ENCODE data around the gene FBLN2. TPM values are rescaled to one million over a fixed set of nuclear protein-coding genes. Genes with fewer than 3 reads are reported as not detected.

The FBLN2 gene
- total and polyA plus RNA-seq, 2 of the 13 experiments (the other 11 are each of a cell fraction or from before 2014, with no cell fraction given), result not detected

GRCh38 chr3:13512451-13512850 is 36.5 kb upstream of the FBLN2 start:
- 2% methylated on average over 5 of the region's 7 CpGs for WGBS (ENCODE audit: low lambda C conversion rate)
- H3K4me3 ChIP-seq (replicated peaks in 1 of 3; ENCODE audit: insufficient read depth in 1 of 3, low read depth in 2 of 3, low read length in 3 of 3), result no peak overlapping the region
- H4K20me1 ChIP-seq (ENCODE audit: insufficient read depth, low read length), result no peaks in the 10 kb centered on the region; the same call in 1 of the 2 replicates
- H3K79me2 ChIP-seq (ENCODE audit: insufficient read depth, low read length), result no peaks in the 10 kb centered on the region
- intact Hi-C loops (cut with micrococcal nuclease; ENCODE audit: unreplicated experiment) (no loop called here), in situ Hi-C loops (cut with HindIII; ENCODE audit: extremely low pct_ligation_motif_present, low pct_unique_long_range_greater_than_20kb) (no loop called here)
- peaks cover 9 to 67% of the 10 kb centered on the region in 2 experiments for H3K27me3 ChIP-seq (ENCODE audit: control insufficient read depth in 1 of 2, insufficient read depth in 2 of 2, low read length in 2 of 2)
- BruUV-seq (replicated peaks), result no TSS peak
- ChIA-PET POLR2A (no interaction called here), CTCF (ENCODE audit: low intra/inter-chr PET ratio, low total read pairs) (no interaction called here)
- H3K4me2 ChIP-seq (ENCODE audit: low read depth, low read length), result no peak overlapping the region
- H3K9ac ChIP-seq (ENCODE audit: insufficient read depth, low read depth, low read length), result no peak overlapping the region
- no peaks in the 10 kb centered on the region for H3K36me3 ChIP-seq (replicated peaks in 1 of 2; ENCODE audit: control insufficient read depth in 1 of 2, insufficient read depth in 2 of 2, low read length in 2 of 2)
- no peak overlapping the region for H3K27ac ChIP-seq (ENCODE audit: extremely low read length, insufficient read depth, low read length)
- DNase-seq (ENCODE audit: low spot score) (no peak), ATAC-seq (no peak), FAIRE-seq (no peak)
- H2AFZ ChIP-seq (ENCODE audit: low read length), result no peak overlapping the region
- H3K4me1 ChIP-seq (ENCODE audit: insufficient read depth, low read length), result peaks cover 16% of the 10 kb centered on the region
- H3K9me3 ChIP-seq (ENCODE audit: low read length), result no peaks in the 10 kb centered on the region
- TF ChIP-seq, protein P1, sequence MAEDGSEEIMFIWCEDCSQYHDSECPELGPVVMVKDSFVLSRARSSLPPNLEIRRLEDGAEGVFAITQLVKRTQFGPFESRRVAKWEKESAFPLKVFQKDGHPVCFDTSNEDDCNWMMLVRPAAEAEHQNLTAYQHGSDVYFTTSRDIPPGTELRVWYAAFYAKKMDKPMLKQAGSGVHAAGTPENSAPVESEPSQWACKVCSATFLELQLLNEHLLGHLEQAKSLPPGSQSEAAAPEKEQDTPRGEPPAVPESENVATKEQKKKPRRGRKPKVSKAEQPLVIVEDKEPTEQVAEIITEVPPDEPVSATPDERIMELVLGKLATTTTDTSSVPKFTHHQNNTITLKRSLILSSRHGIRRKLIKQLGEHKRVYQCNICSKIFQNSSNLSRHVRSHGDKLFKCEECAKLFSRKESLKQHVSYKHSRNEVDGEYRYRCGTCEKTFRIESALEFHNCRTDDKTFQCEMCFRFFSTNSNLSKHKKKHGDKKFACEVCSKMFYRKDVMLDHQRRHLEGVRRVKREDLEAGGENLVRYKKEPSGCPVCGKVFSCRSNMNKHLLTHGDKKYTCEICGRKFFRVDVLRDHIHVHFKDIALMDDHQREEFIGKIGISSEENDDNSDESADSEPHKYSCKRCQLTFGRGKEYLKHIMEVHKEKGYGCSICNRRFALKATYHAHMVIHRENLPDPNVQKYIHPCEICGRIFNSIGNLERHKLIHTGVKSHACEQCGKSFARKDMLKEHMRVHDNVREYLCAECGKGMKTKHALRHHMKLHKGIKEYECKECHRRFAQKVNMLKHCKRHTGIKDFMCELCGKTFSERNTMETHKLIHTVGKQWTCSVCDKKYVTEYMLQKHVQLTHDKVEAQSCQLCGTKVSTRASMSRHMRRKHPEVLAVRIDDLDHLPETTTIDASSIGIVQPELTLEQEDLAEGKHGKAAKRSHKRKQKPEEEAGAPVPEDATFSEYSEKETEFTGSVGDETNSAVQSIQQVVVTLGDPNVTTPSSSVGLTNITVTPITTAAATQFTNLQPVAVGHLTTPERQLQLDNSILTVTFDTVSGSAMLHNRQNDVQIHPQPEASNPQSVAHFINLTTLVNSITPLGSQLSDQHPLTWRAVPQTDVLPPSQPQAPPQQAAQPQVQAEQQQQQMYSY (CRISPR knock-in tag; IDR thresholded peaks at IDR 0.05), result no peak
- TF ChIP-seq MIER2 (CRISPR knock-in tag; IDR thresholded peaks at IDR 0.05) (no peak), DMTF1 (CRISPR knock-in tag; IDR thresholded peaks at IDR 0.05) (no peak), MAFG (CRISPR knock-in tag; IDR thresholded peaks at IDR 0.05) (no peak), ELF1 (CRISPR knock-in tag; IDR thresholded peaks at IDR 0.05) (no peak), SRSF4 (IDR thresholded peaks at IDR 0.05; ENCODE audit: low read depth, low read length, poor library complexity, severe bottlenecking) (no peak), PRPF4 (IDR thresholded peaks at IDR 0.05; ENCODE audit: low read depth, low read length, poor library complexity, severe bottlenecking) (no peak), ZNF234 (CRISPR knock-in tag; conservative IDR thresholded peaks at IDR 0.05) (no peak)
- TF ChIP-seq, protein P2, sequence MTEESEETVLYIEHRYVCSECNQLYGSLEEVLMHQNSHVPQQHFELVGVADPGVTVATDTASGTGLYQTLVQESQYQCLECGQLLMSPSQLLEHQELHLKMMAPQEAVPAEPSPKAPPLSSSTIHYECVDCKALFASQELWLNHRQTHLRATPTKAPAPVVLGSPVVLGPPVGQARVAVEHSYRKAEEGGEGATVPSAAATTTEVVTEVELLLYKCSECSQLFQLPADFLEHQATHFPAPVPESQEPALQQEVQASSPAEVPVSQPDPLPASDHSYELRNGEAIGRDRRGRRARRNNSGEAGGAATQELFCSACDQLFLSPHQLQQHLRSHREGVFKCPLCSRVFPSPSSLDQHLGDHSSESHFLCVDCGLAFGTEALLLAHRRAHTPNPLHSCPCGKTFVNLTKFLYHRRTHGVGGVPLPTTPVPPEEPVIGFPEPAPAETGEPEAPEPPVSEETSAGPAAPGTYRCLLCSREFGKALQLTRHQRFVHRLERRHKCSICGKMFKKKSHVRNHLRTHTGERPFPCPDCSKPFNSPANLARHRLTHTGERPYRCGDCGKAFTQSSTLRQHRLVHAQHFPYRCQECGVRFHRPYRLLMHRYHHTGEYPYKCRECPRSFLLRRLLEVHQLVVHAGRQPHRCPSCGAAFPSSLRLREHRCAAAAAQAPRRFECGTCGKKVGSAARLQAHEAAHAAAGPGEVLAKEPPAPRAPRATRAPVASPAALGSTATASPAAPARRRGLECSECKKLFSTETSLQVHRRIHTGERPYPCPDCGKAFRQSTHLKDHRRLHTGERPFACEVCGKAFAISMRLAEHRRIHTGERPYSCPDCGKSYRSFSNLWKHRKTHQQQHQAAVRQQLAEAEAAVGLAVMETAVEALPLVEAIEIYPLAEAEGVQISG (CRISPR knock-in tag; IDR thresholded peaks at IDR 0.05), result no peak
- TF ChIP-seq, protein P3, sequence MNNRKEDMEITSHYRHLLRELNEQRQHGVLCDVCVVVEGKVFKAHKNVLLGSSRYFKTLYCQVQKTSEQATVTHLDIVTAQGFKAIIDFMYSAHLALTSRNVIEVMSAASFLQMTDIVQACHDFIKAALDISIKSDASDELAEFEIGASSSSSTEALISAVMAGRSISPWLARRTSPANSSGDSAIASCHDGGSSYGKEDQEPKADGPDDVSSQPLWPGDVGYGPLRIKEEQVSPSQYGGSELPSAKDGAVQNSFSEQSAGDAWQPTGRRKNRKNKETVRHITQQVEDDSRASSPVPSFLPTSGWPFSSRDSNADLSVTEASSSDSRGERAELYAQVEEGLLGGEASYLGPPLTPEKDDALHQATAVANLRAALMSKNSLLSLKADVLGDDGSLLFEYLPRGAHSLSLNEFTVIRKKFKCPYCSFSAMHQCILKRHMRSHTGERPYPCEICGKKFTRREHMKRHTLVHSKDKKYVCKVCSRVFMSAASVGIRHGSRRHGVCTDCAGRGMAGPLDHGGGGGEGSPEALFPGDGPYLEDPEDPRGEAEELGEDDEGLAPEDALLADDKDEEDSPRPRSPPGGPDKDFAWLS (CRISPR knock-in tag; IDR thresholded peaks at IDR 0.05; ENCODE audit: borderline replicate concordance), result no peak
- TF ChIP-seq, protein P4, sequence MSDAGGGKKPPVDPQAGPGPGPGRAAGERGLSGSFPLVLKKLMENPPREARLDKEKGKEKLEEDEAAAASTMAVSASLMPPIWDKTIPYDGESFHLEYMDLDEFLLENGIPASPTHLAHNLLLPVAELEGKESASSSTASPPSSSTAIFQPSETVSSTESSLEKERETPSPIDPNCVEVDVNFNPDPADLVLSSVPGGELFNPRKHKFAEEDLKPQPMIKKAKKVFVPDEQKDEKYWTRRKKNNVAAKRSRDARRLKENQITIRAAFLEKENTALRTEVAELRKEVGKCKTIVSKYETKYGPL (CRISPR knock-in tag; IDR thresholded peaks at IDR 0.05), result no peak
- TF ChIP-seq, protein P5, sequence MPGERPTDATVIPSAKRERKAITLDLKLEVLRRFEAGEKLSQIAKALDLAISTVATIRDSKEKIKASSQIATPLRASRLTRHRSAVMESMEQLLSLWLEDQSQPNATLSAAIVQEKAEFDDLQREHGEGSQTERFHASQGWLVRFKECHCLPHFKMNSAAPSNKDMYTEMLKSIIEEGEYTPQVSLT (CRISPR knock-in tag; IDR thresholded peaks at IDR 0.05; ENCODE audit: borderline replicate concordance, low read depth), result no peak

Measured in HepG2 (cell line).